Measurements from ENCODE around the gene WNT10A.

Gene WNT10A

DNA sequence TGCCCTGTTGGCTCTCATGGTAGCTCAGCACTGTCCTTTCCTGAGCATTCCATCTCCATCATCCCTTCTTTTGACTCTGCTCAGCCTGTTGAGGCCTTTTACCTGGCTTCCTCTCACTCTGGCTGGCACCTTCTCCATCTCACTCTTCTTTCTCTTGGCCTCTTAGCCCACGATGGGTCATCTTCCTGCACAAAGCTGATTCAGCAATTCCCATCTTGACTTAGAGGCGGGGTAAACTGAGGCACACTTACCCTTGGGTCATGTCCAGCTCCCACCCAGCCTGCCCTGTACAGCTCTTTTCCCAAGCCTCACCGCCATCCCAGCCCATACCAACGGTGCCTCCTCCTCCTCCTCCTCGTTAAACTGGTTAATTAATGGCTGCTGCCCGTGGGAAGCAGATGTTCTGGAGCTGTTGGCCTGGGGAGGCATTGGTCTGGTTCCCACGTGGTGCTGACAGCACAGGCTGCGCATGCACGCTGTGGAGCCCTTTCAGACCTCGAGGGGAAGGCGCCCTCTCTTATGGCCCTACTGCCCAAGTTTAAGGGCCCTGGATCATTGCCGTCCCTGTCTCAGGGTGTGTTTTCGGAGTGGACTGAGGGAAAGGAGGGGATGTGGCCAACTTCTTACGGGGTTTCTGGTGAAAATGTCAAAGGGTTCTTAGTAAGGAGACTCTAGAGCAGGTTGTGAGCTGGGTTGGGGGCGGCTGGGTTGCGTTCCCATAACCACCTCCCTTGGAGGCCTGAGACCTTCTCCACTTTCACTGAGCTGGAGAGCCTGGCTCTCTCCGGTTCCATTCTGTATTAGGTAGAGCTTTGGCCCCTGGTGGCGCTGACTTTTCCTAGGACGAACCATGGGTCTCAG lies 10.9 kb downstream of the WNT10A start:
- DNase-seq, result no peak
- no peaks in the 10 kb centered on the region for H3K9me3 ChIP-seq

GRCh38 chr2:218892693-218893348 lies 12.2 kb downstream of the WNT10A start:
- DNase-seq, result peak; percentile 86
- Histone ChIP-seq H3K27me3 (peaks cover 4% of the 10 kb centered on the region), H3K36me3 (no peaks in the 10 kb centered on the region), H3K9me3 (no peaks in the 10 kb centered on the region), H3K4me3 (ENCODE audit: low read depth, low read length) (peak overlapping the region; percentile 59), H3K4me1 (peaks cover 24% of the 10 kb centered on the region)
- peak; percentile 59 for TF ChIP-seq CTCF (IDR thresholded peaks at IDR 0.05; ENCODE audit: low read depth, low read length)

More for the DNA sequence above, 10.9 kb downstream of the WNT10A start:
- Histone ChIP-seq H3K27me3 (no peaks in the 10 kb centered on the region), H3K4me3 (ENCODE audit: low read depth, low read length) (no peak overlapping the region), H3K4me1 (peaks cover 29% of the 10 kb centered on the region), H3K36me3 (no peaks in the 10 kb centered on the region)
- no peak for TF ChIP-seq CTCF (IDR thresholded peaks at IDR 0.05; ENCODE audit: low read depth, low read length)

DNA sequence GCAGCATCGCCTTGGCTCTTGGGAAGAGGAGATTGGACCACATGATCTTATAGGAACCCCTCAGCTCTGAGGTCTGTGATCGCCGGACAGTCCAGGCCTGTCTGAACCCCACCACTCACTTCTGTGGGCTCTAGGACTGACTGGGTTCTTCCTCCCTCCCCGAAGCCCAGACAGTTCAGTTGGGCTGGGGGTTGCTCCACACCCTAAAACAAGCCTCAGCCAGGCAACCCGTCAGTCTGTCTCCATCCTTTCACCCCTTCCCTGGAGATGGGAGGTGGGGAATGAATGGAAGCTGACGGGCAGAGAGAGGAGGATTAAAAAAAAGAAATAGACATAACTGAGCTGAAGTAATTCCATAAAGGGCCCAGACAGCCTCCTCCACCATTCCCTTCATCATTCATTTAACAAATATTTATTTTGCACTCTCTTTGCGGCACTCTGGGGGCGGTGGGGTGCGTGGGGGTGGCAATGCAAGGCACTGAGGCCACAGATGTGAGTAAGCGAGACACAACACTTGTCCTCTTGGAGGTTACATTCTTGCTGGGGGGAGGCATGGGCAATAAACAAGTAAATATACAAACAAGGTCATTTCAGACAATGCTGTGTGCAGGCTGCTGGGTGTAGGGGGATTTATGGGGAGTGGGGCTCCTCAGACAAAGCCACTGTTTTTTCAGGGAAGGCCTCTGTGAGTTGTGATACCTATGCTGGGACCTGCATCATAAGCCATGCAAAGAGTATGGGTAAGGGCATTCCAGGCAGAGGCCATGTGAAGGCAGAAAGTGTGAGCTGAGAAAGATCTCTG lies 12.9 kb downstream of the WNT10A start:
- H3K27me3 ChIP-seq, result peaks cover 12% of the 10 kb centered on the region
- DNase-seq, result no peak
- peaks cover 27% of the 10 kb centered on the region for H3K4me1 ChIP-seq

DNA sequence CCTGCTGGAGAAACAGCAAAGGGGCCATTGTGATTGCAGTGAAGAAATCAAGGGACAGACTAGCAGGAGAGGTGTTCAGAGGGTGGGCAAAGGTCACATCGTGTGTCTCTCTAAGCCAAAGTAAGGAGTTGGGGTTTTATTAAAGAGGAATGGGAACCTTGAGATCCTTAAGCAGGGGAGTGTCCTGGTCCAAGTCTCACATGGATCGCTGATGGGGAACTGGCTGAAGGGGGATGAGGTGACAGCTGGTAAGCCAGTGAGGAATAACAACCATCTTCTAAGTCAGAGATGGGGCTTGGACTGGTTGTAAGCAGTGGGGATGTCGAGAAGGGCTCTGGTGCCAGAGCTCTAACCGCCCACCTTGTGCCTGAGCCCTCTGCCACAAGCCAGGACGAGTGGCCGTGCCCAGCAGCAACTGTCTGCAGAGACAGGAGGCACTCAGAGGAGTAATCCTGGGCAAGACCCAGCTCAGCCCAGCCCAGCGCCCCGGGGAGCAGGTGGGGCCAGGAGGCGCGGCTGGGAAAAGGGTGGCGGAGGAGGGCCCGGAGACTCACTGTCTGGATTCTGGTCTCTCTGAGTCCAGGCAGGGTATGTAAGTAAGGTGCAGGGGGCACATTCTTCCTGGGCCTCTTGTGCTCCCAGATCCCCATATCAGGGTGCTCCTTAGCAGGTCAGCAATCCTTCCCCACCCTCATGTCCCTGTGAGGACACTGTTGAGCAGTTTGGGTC lies 13.7 kb downstream of the WNT10A start:
- no peak for DNase-seq
- peak overlapping the region; percentile 59 for H3K4me3 ChIP-seq (ENCODE audit: low read depth, low read length)
- H3K9me3 ChIP-seq, result no peaks in the 10 kb centered on the region
- no peaks in the 10 kb centered on the region for H3K36me3 ChIP-seq
- no peak for TF ChIP-seq CTCF (IDR thresholded peaks at IDR 0.05; ENCODE audit: low read depth, low read length)
- peaks cover 27% of the 10 kb centered on the region for H3K4me1 ChIP-seq
- peaks cover 14% of the 10 kb centered on the region for H3K27me3 ChIP-seq

More for the DNA sequence above, 12.9 kb downstream of the WNT10A start:
- Histone ChIP-seq H3K4me3 (ENCODE audit: low read depth, low read length) (peak overlapping the region; percentile 59), H3K36me3 (no peaks in the 10 kb centered on the region), H3K9me3 (no peaks in the 10 kb centered on the region)
- TF ChIP-seq CTCF (IDR thresholded peaks at IDR 0.05; ENCODE audit: low read depth, low read length), result no peak

- H3K4me1 ChIP-seq, result peaks cover 27% of the 10 kb centered on the region
Measured at GRCh38 chr2:218894880-218895157, 14.2 kb downstream of the WNT10A start.

More at GRCh38 chr2:218894880-218895157, 14.2 kb downstream of the WNT10A start:
- no peaks in the 10 kb centered on the region for H3K9me3 ChIP-seq
- no peaks in the 10 kb centered on the region for H3K36me3 ChIP-seq
- DNase-seq, result no peak
- H3K4me3 ChIP-seq (ENCODE audit: low read depth, low read length), result no peak overlapping the region
- peaks cover 14% of the 10 kb centered on the region for H3K27me3 ChIP-seq
- TF ChIP-seq CTCF (IDR thresholded peaks at IDR 0.05; ENCODE audit: low read depth, low read length), result no peak

Data from BE2C (cell line).